T-helper 1 cell (primary cell): Measurements from ENCODE around the gene CD34.

ENCODE experiments used
- DNase-seq, 5 donors: peaks; one replicate each; pipeline ENCODE4 v3.0.0-alpha.2; 2012 to 2020

Gene CD34

GRCh38 chr1:207851696-207852095 lies 59.2 kb downstream of the CD34 start:
- DNase-seq, result no peak

GRCh38 chr1:207850621-207851407 lies 60.1 kb downstream of the CD34 start:
- DNase-seq, result no peak

- no peak for DNase-seq
These were observed 61.3 kb downstream of the CD34 start for GRCh38 chr1:207849646-207850045.

- DNase-seq, result no peak
These were observed 61.9 kb downstream of the CD34 start for GRCh38 chr1:207849016-207849415.

- DNase-seq, result peak in 1 of 5 donors; percentile 45
These were observed 62.7 kb downstream of the CD34 start for GRCh38 chr1:207848234-207848633.

- no peak for DNase-seq
These were observed 63.8 kb downstream of the CD34 start for GRCh38 chr1:207847116-207847515.

- DNase-seq, result no peak
These were observed 65.8 kb downstream of the CD34 start for GRCh38 chr1:207845109-207845508.

GRCh38 chr1:207844371-207844770 lies 66.6 kb downstream of the CD34 start:
- no peak for DNase-seq

- DNase-seq, result no peak
These were observed 68.4 kb downstream of the CD34 start for GRCh38 chr1:207842506-207842905.

GRCh38 chr1:207841901-207842300 lies 69.0 kb downstream of the CD34 start:
- no peak for DNase-seq

GRCh38 chr1:207841293-207841692 lies 69.6 kb downstream of the CD34 start:
- DNase-seq, result no peak

- DNase-seq, result no peak
These were observed 70.5 kb downstream of the CD34 start for GRCh38 chr1:207840380-207840779.

GRCh38 chr1:207839083-207839413 lies 71.9 kb downstream of the CD34 start:
- peak in 1 of 5 donors; percentile 11 for DNase-seq

- DNase-seq, result no peak
These were observed 72.5 kb downstream of the CD34 start for GRCh38 chr1:207838156-207839082.

GRCh38 chr1:207837673-207838072 lies 73.3 kb downstream of the CD34 start:
- DNase-seq, result no peak

GRCh38 chr1:207836591-207837347 lies 74.2 kb downstream of the CD34 start:
- DNase-seq, result no peak

GRCh38 chr1:207835958-207836357 lies 75.0 kb downstream of the CD34 start:
- no peak for DNase-seq

- no peak for DNase-seq
These were observed 76.8 kb downstream of the CD34 start for GRCh38 chr1:207833956-207834660.

- DNase-seq, result no peak
These were observed 77.5 kb downstream of the CD34 start for GRCh38 chr1:207833381-207833780.

GRCh38 chr1:207832796-207833195 lies 78.1 kb downstream of the CD34 start:
- no peak for DNase-seq

GRCh38 chr1:207831517-207832327 lies 79.2 kb downstream of the CD34 start:
- DNase-seq, result peak in 3 of 5 donors; percentile 15 to 81 (median 21)
